ENCODE data around the gene ARRDC3.

DNA sequence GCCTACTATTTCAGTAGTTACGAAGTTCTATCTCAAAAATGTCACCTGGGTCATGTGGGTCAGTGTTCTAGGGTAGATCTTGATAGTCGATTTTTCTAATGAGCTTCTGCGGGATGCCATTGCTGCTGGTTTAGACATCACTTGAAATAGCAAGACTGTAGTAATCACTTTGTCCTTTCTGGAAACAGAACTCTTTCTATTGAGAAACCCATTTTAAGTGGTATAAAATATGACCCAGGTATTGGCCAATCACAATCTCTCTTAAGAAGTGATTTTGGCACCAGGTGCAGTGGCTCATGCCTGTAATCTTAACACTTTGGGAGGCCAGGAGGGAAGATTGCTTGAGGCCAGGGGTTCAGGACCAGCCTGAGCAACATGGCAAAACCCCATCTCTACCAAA lies 17.6 kb downstream of the ARRDC3 start:
- TF ChIP-seq, protein P1, sequence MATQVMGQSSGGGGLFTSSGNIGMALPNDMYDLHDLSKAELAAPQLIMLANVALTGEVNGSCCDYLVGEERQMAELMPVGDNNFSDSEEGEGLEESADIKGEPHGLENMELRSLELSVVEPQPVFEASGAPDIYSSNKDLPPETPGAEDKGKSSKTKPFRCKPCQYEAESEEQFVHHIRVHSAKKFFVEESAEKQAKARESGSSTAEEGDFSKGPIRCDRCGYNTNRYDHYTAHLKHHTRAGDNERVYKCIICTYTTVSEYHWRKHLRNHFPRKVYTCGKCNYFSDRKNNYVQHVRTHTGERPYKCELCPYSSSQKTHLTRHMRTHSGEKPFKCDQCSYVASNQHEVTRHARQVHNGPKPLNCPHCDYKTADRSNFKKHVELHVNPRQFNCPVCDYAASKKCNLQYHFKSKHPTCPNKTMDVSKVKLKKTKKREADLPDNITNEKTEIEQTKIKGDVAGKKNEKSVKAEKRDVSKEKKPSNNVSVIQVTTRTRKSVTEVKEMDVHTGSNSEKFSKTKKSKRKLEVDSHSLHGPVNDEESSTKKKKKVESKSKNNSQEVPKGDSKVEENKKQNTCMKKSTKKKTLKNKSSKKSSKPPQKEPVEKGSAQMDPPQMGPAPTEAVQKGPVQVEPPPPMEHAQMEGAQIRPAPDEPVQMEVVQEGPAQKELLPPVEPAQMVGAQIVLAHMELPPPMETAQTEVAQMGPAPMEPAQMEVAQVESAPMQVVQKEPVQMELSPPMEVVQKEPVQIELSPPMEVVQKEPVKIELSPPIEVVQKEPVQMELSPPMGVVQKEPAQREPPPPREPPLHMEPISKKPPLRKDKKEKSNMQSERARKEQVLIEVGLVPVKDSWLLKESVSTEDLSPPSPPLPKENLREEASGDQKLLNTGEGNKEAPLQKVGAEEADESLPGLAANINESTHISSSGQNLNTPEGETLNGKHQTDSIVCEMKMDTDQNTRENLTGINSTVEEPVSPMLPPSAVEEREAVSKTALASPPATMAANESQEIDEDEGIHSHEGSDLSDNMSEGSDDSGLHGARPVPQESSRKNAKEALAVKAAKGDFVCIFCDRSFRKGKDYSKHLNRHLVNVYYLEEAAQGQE (IDR thresholded peaks at IDR 0.05; ENCODE audit: low read depth, low read length): no peak
- no peak for TF ChIP-seq EP300 (IDR thresholded peaks at IDR 0.05; ENCODE audit: borderline replicate concordance in 1 of 2, control insufficient read depth in 1 of 2, low read depth in 2 of 2, low read length in 2 of 2)
- TF ChIP-seq YBX1 (IDR thresholded peaks at IDR 0.05): no peak
- TF ChIP-seq, protein P2, sequence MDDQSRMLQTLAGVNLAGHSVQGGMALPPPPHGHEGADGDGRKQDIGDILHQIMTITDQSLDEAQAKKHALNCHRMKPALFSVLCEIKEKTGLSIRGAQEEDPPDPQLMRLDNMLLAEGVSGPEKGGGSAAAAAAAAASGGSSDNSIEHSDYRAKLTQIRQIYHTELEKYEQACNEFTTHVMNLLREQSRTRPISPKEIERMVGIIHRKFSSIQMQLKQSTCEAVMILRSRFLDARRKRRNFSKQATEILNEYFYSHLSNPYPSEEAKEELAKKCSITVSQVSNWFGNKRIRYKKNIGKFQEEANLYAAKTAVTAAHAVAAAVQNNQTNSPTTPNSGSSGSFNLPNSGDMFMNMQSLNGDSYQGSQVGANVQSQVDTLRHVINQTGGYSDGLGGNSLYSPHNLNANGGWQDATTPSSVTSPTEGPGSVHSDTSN (IDR thresholded peaks at IDR 0.05; ENCODE audit: insufficient replicate concordance, low read depth, low read length): no peak
- no peak for TF ChIP-seq SIN3A (IDR thresholded peaks at IDR 0.05; ENCODE audit: low read depth, low read length)
- no peak for TF ChIP-seq CREB1 (IDR thresholded peaks at IDR 0.05; ENCODE audit: low read depth)
